ENCODE data around the gene ZDHHC17.

ZDHHC17 gene

DNA sequence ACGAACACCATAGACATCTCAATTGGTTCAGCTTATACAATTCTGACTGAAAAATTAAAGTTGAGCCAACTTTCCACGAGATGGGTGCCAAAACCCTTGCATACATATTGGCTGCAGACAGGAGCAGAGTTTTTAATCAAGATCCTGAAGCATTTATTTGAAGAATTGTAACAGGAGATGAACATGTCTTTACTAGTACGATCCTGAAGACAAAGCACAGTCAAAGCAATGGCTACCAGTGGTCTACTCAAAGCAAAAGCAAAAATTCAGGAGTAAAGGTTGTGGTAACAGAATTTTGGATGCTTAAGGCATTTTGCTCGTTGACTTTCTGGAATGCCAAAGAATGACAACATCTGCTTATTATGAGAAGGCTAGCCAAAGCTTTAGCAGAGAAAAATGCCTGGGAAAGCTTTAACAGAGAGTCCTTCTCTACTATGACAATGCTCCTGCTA, 20.7 kb downstream of the ZDHHC17 start:
- no peak overlapping the region for H3K27ac Mint-ChIP-seq
- H3K36me3 Mint-ChIP-seq (ENCODE audit: low read depth) = peaks cover 29% of the 10 kb centered on the region
- H3K9me3 Mint-ChIP-seq = peaks cover 33% of the 10 kb centered on the region
- H3K27me3 Mint-ChIP-seq = no peaks in the 10 kb centered on the region
- H3K4me3 Mint-ChIP-seq = no peak overlapping the region
- H3K4me1 Mint-ChIP-seq (ENCODE audit: low read depth) = peaks cover 11% of the 10 kb centered on the region
- intact Hi-C loops (cut with micrococcal nuclease) = no loop called here

DNA sequence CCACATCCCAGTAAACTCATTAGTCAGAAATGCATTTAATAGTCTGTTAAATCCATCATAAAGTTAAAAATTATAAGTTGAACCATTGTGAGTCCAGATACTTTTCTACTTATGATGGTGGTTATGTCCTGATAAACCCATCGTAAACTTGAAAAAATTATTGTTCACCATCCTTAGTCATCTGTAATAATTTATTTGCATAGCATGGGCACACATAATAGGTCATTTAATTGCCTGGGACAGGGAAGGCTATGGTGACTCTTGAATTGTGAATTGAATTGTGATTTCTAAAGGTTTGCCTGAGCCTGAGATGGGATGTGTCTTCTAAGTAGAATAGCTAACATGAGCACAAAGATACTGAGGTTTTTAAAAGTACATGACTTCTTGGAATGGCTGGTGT, 21.5 kb downstream of the ZDHHC17 start:
- intact Hi-C loops (cut with micrococcal nuclease) = no loop called here
- Mint-ChIP-seq H3K36me3 (ENCODE audit: low read depth) (peaks cover 21% of the 10 kb centered on the region), H3K9me3 (peaks cover 26% of the 10 kb centered on the region), H3K4me3 (no peak overlapping the region), H3K27me3 (no peaks in the 10 kb centered on the region), H3K4me1 (ENCODE audit: low read depth) (peaks cover 10% of the 10 kb centered on the region), H3K27ac (no peak overlapping the region)

DNA sequence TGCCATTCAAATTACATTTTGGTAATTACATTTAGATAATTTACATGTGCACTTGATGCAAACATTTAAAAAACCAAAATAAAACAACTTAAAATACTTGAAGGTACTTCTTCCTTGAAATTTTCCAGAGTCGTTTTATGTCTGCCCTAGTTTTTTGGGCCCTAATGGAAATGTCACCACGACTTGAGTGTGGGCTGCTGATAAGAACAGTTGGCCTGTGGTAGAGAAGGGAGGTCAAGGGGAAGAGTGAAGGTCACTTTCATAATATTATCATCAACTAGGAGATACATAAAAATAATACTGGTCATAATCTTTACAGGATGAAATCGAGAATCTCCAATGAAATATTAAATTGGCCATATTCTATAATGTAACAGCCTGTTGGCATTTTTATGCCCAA, 23.1 kb downstream of the ZDHHC17 start:
- intact Hi-C loops (cut with micrococcal nuclease) = no loop called here
- peaks cover 15% of the 10 kb centered on the region for H3K36me3 Mint-ChIP-seq (ENCODE audit: low read depth)
- H3K9me3 Mint-ChIP-seq = peaks cover 21% of the 10 kb centered on the region
- H3K27me3 Mint-ChIP-seq = no peaks in the 10 kb centered on the region
- H3K4me3 Mint-ChIP-seq = no peak overlapping the region
- H3K4me1 Mint-ChIP-seq (ENCODE audit: low read depth) = peaks cover 11% of the 10 kb centered on the region
- no peak overlapping the region for H3K27ac Mint-ChIP-seq

DNA sequence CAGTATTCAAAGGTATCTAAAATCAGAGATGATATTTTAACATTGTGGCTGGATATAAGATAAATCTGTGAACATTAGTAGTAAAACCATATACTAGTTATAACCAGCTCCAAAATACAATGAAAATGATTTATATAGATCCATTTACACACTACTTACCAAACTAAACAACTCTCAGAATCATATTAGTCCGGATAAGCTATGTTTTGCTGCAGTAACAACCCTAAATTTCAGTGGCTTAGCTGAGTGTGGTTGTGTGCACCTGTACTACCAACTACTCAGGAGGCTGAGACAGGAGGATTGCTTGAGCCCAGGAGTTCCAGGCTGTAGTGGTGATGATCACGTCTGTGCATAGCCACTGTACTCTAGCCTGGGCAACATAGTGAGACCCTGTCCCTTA, 23.8 kb downstream of the ZDHHC17 start:
- H3K27ac Mint-ChIP-seq = no peak overlapping the region
- no peak overlapping the region for H3K4me3 Mint-ChIP-seq
- H3K36me3 Mint-ChIP-seq (ENCODE audit: low read depth) = peaks cover 8% of the 10 kb centered on the region
- intact Hi-C loops (cut with micrococcal nuclease) = no loop called here
- H3K27me3 Mint-ChIP-seq = no peaks in the 10 kb centered on the region
- peaks cover 14% of the 10 kb centered on the region for H3K9me3 Mint-ChIP-seq
- H3K4me1 Mint-ChIP-seq (ENCODE audit: low read depth) = peaks cover 6% of the 10 kb centered on the region

DNA sequence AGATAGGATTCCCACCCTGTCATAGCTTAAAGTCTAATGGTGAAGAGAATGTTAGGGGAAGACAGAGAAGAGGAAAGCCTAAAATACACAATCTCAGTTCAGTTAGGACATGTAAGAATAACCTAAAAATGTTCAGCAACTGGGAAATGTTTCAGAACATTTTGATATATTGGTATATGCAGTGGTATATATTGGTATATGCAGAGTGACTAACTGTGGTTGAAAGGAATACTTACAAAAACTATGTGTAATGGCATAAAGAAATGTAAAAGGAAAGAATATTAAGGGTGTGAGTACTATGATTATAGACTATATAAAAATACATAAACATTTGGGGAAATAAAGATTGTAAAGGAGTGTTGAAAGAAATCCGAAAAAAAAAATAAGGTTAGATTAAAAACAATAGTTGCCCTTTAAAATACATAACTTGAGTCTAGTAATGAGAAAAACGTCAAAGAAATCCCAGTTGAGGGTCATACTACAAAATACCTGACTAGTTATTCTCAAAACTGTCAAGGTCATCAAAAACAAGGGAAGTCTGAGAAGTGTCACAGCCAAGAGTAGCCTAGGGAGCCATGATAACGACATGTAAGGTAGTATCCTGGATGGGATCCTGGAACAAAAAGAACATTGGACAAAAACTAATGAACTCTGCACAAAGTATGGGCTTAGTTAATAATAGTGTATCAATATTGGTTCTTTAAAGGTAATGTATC, 25.6 kb downstream of the ZDHHC17 start:
- Mint-ChIP-seq H3K4me3 (no peak overlapping the region), H3K4me1 (ENCODE audit: low read depth) (peaks cover 5% of the 10 kb centered on the region), H3K9me3 (no peaks in the 10 kb centered on the region), H3K36me3 (ENCODE audit: low read depth) (no peaks in the 10 kb centered on the region), H3K27ac (no peak overlapping the region), H3K27me3 (no peaks in the 10 kb centered on the region)
- intact Hi-C loops (cut with micrococcal nuclease) = loop anchor here (2.0 kb wide), 2 partner anchors 25 to 101 kb away; partner anchors contain the start of gene ZDHHC17

DNA sequence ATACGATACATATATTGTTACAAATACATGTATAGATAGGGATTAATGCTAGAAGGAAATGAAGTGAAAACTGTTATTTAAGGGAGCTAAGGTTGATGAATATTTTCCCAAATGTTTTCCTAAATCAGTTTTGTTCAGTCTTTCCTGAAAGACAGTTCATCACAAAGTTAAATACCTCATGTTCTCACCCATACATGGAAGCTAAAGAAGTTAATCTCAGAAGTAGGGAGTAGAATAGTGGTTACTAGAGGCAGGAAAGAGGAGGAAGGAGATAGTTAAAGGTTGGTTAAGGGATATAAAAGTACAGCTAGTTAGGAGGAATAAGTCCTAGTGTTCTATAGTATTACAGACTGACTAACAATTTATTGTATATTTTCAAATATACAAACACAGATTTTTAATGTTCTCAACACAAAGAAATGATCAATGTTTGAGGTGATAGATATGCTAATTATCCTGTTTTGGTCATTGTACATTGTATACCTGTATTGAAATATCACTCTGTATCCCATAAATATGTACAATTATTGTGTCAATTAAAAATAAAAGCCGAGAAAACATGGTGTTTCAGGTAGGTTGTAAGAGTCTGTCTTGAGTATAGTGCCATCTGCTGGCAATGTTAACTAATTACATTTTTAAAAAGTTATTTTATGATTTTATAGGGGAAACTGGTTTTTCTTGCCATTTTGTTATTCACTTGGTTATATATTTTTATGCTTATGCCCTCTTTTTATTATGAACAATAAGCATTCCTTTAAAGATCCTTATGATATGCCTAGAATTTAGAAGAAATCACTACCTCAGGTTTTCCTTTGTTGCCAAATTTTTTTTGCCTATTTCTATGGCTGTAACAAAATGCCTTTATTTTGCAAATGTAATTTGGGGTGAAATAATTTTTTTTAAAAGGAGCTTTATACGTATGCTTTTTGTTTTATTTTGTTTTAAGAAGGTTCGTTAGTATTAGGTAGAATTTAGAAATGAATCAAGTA, 26.9 kb downstream of the ZDHHC17 start:
- H3K27ac Mint-ChIP-seq = no peak overlapping the region
- no peak overlapping the region for H3K4me3 Mint-ChIP-seq
- no peaks in the 10 kb centered on the region for H3K9me3 Mint-ChIP-seq
- no peaks in the 10 kb centered on the region for H3K36me3 Mint-ChIP-seq (ENCODE audit: low read depth)
- peaks cover 11% of the 10 kb centered on the region for H3K4me1 Mint-ChIP-seq (ENCODE audit: low read depth)
- H3K27me3 Mint-ChIP-seq = no peaks in the 10 kb centered on the region
- intact Hi-C loops (cut with micrococcal nuclease) = loop anchor here (1.0 to 2.0 kb wide), 3 partner anchors 26 to 170 kb away; partner anchors contain the start of gene ZDHHC17

- peaks cover 11% of the 10 kb centered on the region for H3K4me1 Mint-ChIP-seq (ENCODE audit: low read depth)
- intact Hi-C loops (cut with micrococcal nuclease) = no loop called here
- H3K27ac Mint-ChIP-seq = no peak overlapping the region
- H3K36me3 Mint-ChIP-seq (ENCODE audit: low read depth) = peaks cover 5% of the 10 kb centered on the region
- no peak overlapping the region for H3K4me3 Mint-ChIP-seq
- no peaks in the 10 kb centered on the region for H3K9me3 Mint-ChIP-seq
- H3K27me3 Mint-ChIP-seq = no peaks in the 10 kb centered on the region
Observed at GRCh38 chr12:76792828-76793227, 28.9 kb downstream of the ZDHHC17 start.

- H3K27ac Mint-ChIP-seq = no peak overlapping the region
- no peak overlapping the region for H3K4me3 Mint-ChIP-seq
- H3K27me3 Mint-ChIP-seq = no peaks in the 10 kb centered on the region
- intact Hi-C loops (cut with micrococcal nuclease) = no loop called here
- H3K4me1 Mint-ChIP-seq (ENCODE audit: low read depth) = peaks cover 8% of the 10 kb centered on the region
- peaks cover 24% of the 10 kb centered on the region for H3K9me3 Mint-ChIP-seq
- H3K36me3 Mint-ChIP-seq (ENCODE audit: low read depth) = peaks cover 55% of the 10 kb centered on the region
Observed at GRCh38 chr12:76798864-76799263, 34.9 kb downstream of the ZDHHC17 start.

GRCh38 chr12:76799362-76799761, 35.4 kb downstream of the ZDHHC17 start:
- H3K27ac Mint-ChIP-seq = no peak overlapping the region
- peaks cover 55% of the 10 kb centered on the region for H3K36me3 Mint-ChIP-seq (ENCODE audit: low read depth)
- H3K9me3 Mint-ChIP-seq = peaks cover 24% of the 10 kb centered on the region
- H3K27me3 Mint-ChIP-seq = no peaks in the 10 kb centered on the region
- no peak overlapping the region for H3K4me3 Mint-ChIP-seq
- peaks cover 12% of the 10 kb centered on the region for H3K4me1 Mint-ChIP-seq (ENCODE audit: low read depth)
- intact Hi-C loops (cut with micrococcal nuclease) = no loop called here

- no peaks in the 10 kb centered on the region for H3K27me3 Mint-ChIP-seq
- peaks cover 7% of the 10 kb centered on the region for H3K4me1 Mint-ChIP-seq (ENCODE audit: low read depth)
- intact Hi-C loops (cut with micrococcal nuclease) = no loop called here
- peaks cover 24% of the 10 kb centered on the region for H3K9me3 Mint-ChIP-seq
- no peak overlapping the region for H3K4me3 Mint-ChIP-seq
- H3K36me3 Mint-ChIP-seq (ENCODE audit: low read depth) = peaks cover 66% of the 10 kb centered on the region
- H3K27ac Mint-ChIP-seq = no peak overlapping the region
Observed at GRCh38 chr12:76802060-76802459, 38.1 kb downstream of the ZDHHC17 start.

- peaks cover 24% of the 10 kb centered on the region for H3K9me3 Mint-ChIP-seq
- intact Hi-C loops (cut with micrococcal nuclease) = no loop called here
- H3K4me1 Mint-ChIP-seq (ENCODE audit: low read depth) = peaks cover 7% of the 10 kb centered on the region
- H3K27me3 Mint-ChIP-seq = no peaks in the 10 kb centered on the region
- peaks cover 44% of the 10 kb centered on the region for H3K36me3 Mint-ChIP-seq (ENCODE audit: low read depth)
- H3K4me3 Mint-ChIP-seq = no peak overlapping the region
- no peak overlapping the region for H3K27ac Mint-ChIP-seq
Observed at GRCh38 chr12:76804435-76804976, 40.6 kb downstream of the ZDHHC17 start.

DNA sequence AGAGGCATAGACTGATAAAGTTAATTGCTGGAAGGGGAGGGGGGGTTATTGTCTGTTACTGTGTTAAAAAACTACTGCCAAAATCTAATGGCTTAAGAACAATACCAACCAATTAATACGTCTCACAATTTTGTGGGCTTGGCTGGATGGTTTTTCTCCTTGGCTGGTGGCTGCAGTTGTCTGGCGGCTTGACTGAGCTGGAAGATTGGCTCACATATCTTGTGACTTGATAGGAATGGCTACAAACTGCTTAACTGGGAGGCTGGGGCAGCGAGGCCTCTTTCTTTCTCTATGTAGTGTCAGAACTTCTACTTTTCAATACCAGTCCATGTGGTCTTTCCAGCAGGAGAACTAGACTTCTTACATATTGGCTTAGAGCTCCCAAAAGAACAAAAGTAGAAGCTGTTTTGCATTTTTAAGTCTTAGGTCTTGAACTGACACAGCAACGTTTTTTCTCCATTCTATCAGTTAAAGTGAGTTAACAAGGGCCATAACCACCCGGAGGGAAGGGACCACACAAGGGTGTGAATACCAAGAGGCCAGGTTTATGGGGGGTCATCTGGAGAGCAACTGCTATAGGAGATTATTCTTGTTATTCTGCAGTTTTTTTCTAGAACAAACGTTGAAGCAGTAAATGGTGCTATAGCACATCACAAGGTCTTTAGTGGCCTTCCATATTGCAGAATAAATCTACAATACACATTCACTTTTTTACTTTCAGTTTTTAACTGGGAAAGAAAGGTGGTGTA, 46.9 kb downstream of the ZDHHC17 start:
- Mint-ChIP-seq H3K36me3 (ENCODE audit: low read depth) (peaks cover 39% of the 10 kb centered on the region), H3K27me3 (no peaks in the 10 kb centered on the region), H3K9me3 (no peaks in the 10 kb centered on the region), H3K27ac (peak overlapping the region; percentile 17), H3K4me3 (no peak overlapping the region), H3K4me1 (ENCODE audit: low read depth) (no peaks in the 10 kb centered on the region)
- intact Hi-C loops (cut with micrococcal nuclease) = no loop called here

DNA sequence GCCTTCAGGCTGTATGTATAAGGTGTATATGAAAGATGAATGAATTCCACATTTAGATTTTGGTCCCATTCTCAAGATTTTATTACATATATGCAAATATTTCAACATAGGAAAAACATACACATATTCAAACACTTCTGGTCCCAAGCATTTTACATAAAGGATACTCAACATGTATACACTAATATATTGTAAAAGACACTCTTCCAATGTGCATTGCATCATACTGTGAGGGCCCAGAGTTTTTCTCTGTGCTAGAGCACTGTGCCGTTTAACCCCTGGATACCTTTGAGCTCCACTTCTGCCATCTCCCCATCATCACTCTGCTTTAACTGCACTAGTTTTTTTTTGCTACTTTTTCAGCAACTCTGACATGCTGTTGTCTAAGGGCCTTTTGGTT, 48.1 kb downstream of the ZDHHC17 start:
- Mint-ChIP-seq H3K27ac (no peak overlapping the region), H3K9me3 (no peaks in the 10 kb centered on the region), H3K27me3 (no peaks in the 10 kb centered on the region), H3K4me1 (ENCODE audit: low read depth) (no peaks in the 10 kb centered on the region), H3K36me3 (ENCODE audit: low read depth) (peaks cover 29% of the 10 kb centered on the region), H3K4me3 (no peak overlapping the region)
- intact Hi-C loops (cut with micrococcal nuclease) = no loop called here
